AG10803 (cell line): ENCODE results near the gene LYZL1.
"Not testable (repeated sequence)": the region's sequence is repeated elsewhere in the genome, so short reads cannot be mapped to it uniquely, and the experiment has no call there.

Experiments
- DNase-seq: peaks from one replicate; pipeline ENCODE4 v3.0.0; 2010; ENCODE audit warnings: low read depth
- H3K4me3 ChIP-seq: 2 replicates; pipeline ENCODE4 v1.5.1; 2011; ENCODE audit warnings: mild to moderate bottlenecking, low read length, control low read depth
- CTCF ChIP-seq: conservative IDR thresholded peaks from 2 replicates; pipeline ENCODE4 v1.5.1; 2011; ENCODE audit warnings: mild to moderate bottlenecking, low read length, control low read depth, inconsistent platforms

Gene LYZL1

DNA sequence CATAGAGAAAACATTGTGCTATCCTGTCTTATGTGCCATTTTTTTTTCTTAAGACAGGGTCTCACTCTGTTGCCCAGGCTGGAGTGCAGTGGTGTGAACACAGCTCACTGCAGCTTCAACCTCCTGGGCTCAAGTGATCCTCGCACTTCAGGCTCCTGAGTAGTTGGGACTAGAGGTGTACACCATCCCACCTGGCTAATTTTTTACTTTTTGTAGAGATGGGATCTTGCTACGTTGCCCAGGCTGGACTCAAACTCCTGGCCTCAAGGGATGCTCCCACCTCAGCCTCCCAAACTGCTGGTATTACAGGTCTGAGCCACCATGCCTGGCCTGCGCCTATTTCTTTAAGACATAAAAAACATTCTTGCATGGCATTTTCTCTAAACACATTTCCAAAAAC, 20.6 kb downstream of the LYZL1 start:
- H3K4me3 ChIP-seq, result no peak overlapping the region
- no peak for DNase-seq
- no peak for TF ChIP-seq CTCF

- DNase-seq, H3K4me3 ChIP-seq: not testable (repeated sequence)
These were observed 21.6 kb downstream of the LYZL1 start for GRCh38 chr10:29310463-29310862.

DNA sequence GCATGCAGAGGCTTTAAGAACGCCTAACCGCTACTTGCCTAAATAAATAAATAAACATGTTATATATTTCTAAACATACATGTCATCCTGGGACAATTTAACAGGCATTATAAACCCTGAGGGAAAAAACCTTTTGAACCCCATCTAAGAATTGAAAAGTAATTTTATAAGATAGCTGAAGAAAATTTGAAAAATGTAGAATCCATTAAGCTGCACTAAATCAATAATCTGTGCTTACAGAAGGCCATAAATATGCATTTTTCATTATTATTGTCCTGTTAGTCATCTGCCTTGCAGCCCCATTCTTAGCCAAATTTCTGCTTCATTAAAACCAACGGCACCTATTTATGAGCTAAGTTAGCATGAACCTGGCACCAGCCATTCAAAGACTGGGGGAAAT, 24.2 kb downstream of the LYZL1 start:
- no peak for DNase-seq
- no peak overlapping the region for H3K4me3 ChIP-seq
- no peak for TF ChIP-seq CTCF

- DNase-seq, result no peak
- H3K4me3 ChIP-seq, result no peak overlapping the region
- no peak for TF ChIP-seq CTCF
These were observed 25.9 kb downstream of the LYZL1 start for GRCh38 chr10:29314726-29315125.

GRCh38 chr10:29315814-29316213, 26.9 kb downstream of the LYZL1 start:
- TF ChIP-seq CTCF, result no peak

GRCh38 chr10:29316308-29317026, 27.6 kb downstream of the LYZL1 start:
- no peak overlapping the region for H3K4me3 ChIP-seq
- DNase-seq, result no peak
- no peak for TF ChIP-seq CTCF

More at GRCh38 chr10:29315814-29316213, 26.9 kb downstream of the LYZL1 start:
- no peak overlapping the region for H3K4me3 ChIP-seq
- no peak for DNase-seq

GRCh38 chr10:29317027-29317420, 28.2 kb downstream of the LYZL1 start:
- no peak for TF ChIP-seq CTCF
- DNase-seq, result no peak
- no peak overlapping the region for H3K4me3 ChIP-seq
